HCT116 (cell line): ENCODE measurements around the gene GALNT17. TPM values are rescaled to one million over a fixed set of nuclear protein-coding genes. Genes with fewer than 3 reads are reported as not detected.

Experiments used
- ATAC-seq: fragments of 200-7000 bp; cut with Tn5 transposase; 2 replicates; pipeline ENCODE4 v1.9.1; 2020; ENCODE audit warnings: mild to moderate bottlenecking, moderate library complexity
- BruUV-seq: library from RNA; stranded (reverse); fragments of 400-500 nt; replicated peaks from 2 replicates; lab custom pipeline; 2021; lab: Mats Ljungman, UMichigan
- CTCF ChIA-PET: fragments of 300-600 bp; sonication (Branson Sonifier 250); formaldehyde crosslinking; loops from one replicate; lab custom pipeline; 2021; ENCODE audit warnings: antibody characterized with exemption; lab: Charles Lee
- POLR2A ChIA-PET: fragments of 300-600, 350-600 bp; sonication (Branson Sonifier 250); formaldehyde crosslinking; loops from one replicate; lab custom pipeline; 2021; ENCODE audit warnings: antibody characterized with exemption; lab: Charles Lee
- RAD21 ChIA-PET, 2 experiments: fragments of 300-600 bp; sonication (Branson Sonifier 250); formaldehyde crosslinking; loops; one replicate each; lab custom pipeline; 2023; ENCODE audit warnings: low total read pairs in 2 of 2; ENCODE audit not compliant: uncharacterized antibody in 2 of 2, unreplicated experiment in 2 of 2, low non-redundant PET in 1 of 2; lab: Charles Lee
- DNase-seq: peaks from one replicate; pipeline ENCODE4 v3.0.0-alpha.2; 2010; ENCODE audit warnings: low read depth, low spot score
- H2AFZ ChIP-seq: fragments of 200-600 bp; shearing (Covaris generic), sonication (generic); 2 replicates; pipeline ENCODE4 v1.6.1; 2017; ENCODE audit warnings: low read depth, mixed run types, mixed read lengths, antibody characterized with exemption, low read length; ENCODE audit not compliant: poor library complexity, severe bottlenecking
- H3K27ac ChIP-seq: 2 replicates; pipeline ENCODE4 v1.5.1; 2012; ENCODE audit warnings: low read depth, low read length
- H3K27me3 ChIP-seq: fragments of 200-600 bp; sonication (generic); 2 replicates; pipeline ENCODE4 v1.6.1; 2016; ENCODE audit warnings: mixed run types, low read length, mixed read lengths; ENCODE audit not compliant: insufficient read depth
- H3K36me3 ChIP-seq, 2 experiments: fragments of 200-500 bp in 1 of 2; fragments of 200-600 bp in 1 of 2; sonication (Bioruptor generic) in 1 of 2; sonication (generic) in 1 of 2; 2 replicates each; pipeline versions ENCODE4 v1.5.1 to v1.6.1; 2014 to 2016; ENCODE audit warnings: low read length in 2 of 2, inconsistent platforms in 1 of 2, mixed read lengths in 1 of 2, mixed run types in 1 of 2; ENCODE audit not compliant: insufficient read depth in 2 of 2, control insufficient read depth in 1 of 2
- H3K4me1 ChIP-seq, 2 experiments: fragments of 200-600 bp in 1 of 2; sonication (generic) in 1 of 2; 2 replicates each; pipeline versions ENCODE4 v1.5.1 to v1.6.1; 2012 to 2017; ENCODE audit warnings: low read length in 2 of 2, inconsistent platforms in 1 of 2, mild to moderate bottlenecking in 1 of 2, mixed read lengths in 1 of 2, mixed run types in 1 of 2, moderate library complexity in 1 of 2; ENCODE audit not compliant: insufficient read depth in 2 of 2, control insufficient read depth in 1 of 2
- H3K4me2 ChIP-seq: fragments of 200-600 bp; sonication (generic); 2 replicates; pipeline ENCODE4 v1.6.1; 2017; ENCODE audit warnings: mixed run types, low read length, mixed read lengths
- H3K4me3 ChIP-seq, 2 experiments: fragments of 200-600 bp in 1 of 2; sonication (generic) in 1 of 2; replicated peaks in 1 of 2; 2 replicates each; pipeline ENCODE4 v1.5.1; 2011 to 2016; ENCODE audit warnings: low read length in 2 of 2, control low read depth in 1 of 2, low read depth in 1 of 2, mild to moderate bottlenecking in 1 of 2, mixed read lengths in 1 of 2, mixed run types in 1 of 2
- H3K79me2 ChIP-seq: fragments of 200-600 bp; sonication (generic); 2 replicates; pipeline ENCODE4 v1.6.1; 2017; ENCODE audit warnings: mild to moderate bottlenecking, mixed run types, low read length, moderate library complexity, mixed read lengths; ENCODE audit not compliant: insufficient read depth
- H3K9ac ChIP-seq: fragments of 200-600 bp; sonication (generic); 2 replicates; pipeline ENCODE4 v1.6.1; 2016; ENCODE audit warnings: low read length, mixed read lengths
- H3K9me2 ChIP-seq: fragments of 200-600 bp; sonication (generic), shearing (Covaris generic); 2 replicates; pipeline ENCODE4 v1.6.1; 2017; ENCODE audit warnings: mixed run types, mild to moderate bottlenecking, moderate library complexity; ENCODE audit not compliant: insufficient read depth
- H3K9me3 ChIP-seq, 2 experiments: fragments of 200-500 bp in 1 of 2; fragments of 200-600 bp in 1 of 2; sonication (Bioruptor generic) in 1 of 2; sonication (generic) in 1 of 2; 2 replicates each; pipeline ENCODE4 v1.6.1; 2014 to 2017; ENCODE audit warnings: low read length in 2 of 2, mixed read lengths in 2 of 2, inconsistent platforms in 1 of 2, low read depth in 1 of 2, mild to moderate bottlenecking in 1 of 2, mixed run types in 1 of 2, moderate library complexity in 1 of 2; ENCODE audit not compliant: control insufficient read depth in 1 of 2, insufficient read depth in 1 of 2
- H4K20me1 ChIP-seq: fragments of 200-600 bp; sonication (generic), shearing (Covaris generic); 2 replicates; pipeline ENCODE4 v1.6.1; 2017; ENCODE audit warnings: mixed run types, mild to moderate bottlenecking, moderate library complexity; ENCODE audit not compliant: insufficient read depth
- CBX3 ChIP-seq: IDR thresholded peaks from 2 replicates; pipeline ENCODE4 v1.6.1; 2012; ENCODE audit warnings: low read depth
- EGR1 ChIP-seq: IDR thresholded peaks from 2 replicates; pipeline ENCODE4 v1.6.1; 2012; ENCODE audit warnings: low read depth
- ELF1 ChIP-seq: IDR thresholded peaks from 2 replicates; pipeline ENCODE4 v1.6.1; 2012; ENCODE audit warnings: low read depth, borderline replicate concordance
- EZH2phosphoT487 ChIP-seq: fragments of 200-600 bp; IDR thresholded peaks from 2 replicates; pipeline ENCODE4 v1.6.1; 2018; ENCODE audit warnings: antibody characterized with exemption, borderline replicate concordance
- FOSL1 ChIP-seq: IDR thresholded peaks from 2 replicates; pipeline ENCODE4 v1.6.1; 2012; ENCODE audit warnings: low read depth
- JUND ChIP-seq: IDR thresholded peaks from 2 replicates; pipeline ENCODE4 v1.6.1; 2012
- POLR2A ChIP-seq: IDR thresholded peaks from 2 replicates; pipeline ENCODE4 v1.7.0; 2011; ENCODE audit warnings: borderline replicate concordance; ENCODE audit not compliant: insufficient read depth, insufficient read length; ENCODE audit errors: extremely low read depth
- SIN3A ChIP-seq: IDR thresholded peaks from 2 replicates; pipeline ENCODE4 v1.6.1; 2012; ENCODE audit warnings: low read depth
- SP1 ChIP-seq: IDR thresholded peaks from 2 replicates; pipeline ENCODE4 v1.6.1; 2012; ENCODE audit warnings: low read depth
- SRF ChIP-seq: IDR thresholded peaks from 2 replicates; pipeline ENCODE4 v1.6.1; 2012; ENCODE audit warnings: low read depth
- ZFX ChIP-seq: fragments of 450-650 bp; IDR thresholded peaks from 2 replicates; pipeline ENCODE4 v1.6.1; 2017
- ZNF274 ChIP-seq: fragments of 200-500 bp; sonication (Bioruptor generic); IDR thresholded peaks from 2 replicates; pipeline ENCODE4 v1.6.1; 2014; ENCODE audit warnings: mild to moderate bottlenecking, low read depth, low read length, inconsistent platforms
- intact Hi-C: fragments of 100-400 bp; cut with micrococcal nuclease; formaldehyde crosslinking; loops from 2 replicates; pipeline ENCODE4 v1.10.0; 2022
- total RNA-seq: library from RNA; stranded (reverse); gene quantifications from one replicate; pipeline ENCODE4 v1.2.1, GENCODE V29; 2021; ENCODE audit not compliant: unreplicated experiment
- TF ChIP-seq, protein P1 (sequence below): IDR thresholded peaks from 2 replicates; pipeline ENCODE4 v1.6.1; 2011; ENCODE audit warnings: mild to moderate bottlenecking, low read length, moderate library complexity; ENCODE audit not compliant: insufficient replicate concordance; ENCODE audit errors: extremely low read depth

Gene GALNT17
- total RNA-seq, 1 experiment from 2014 or later, result not detected

DNA sequence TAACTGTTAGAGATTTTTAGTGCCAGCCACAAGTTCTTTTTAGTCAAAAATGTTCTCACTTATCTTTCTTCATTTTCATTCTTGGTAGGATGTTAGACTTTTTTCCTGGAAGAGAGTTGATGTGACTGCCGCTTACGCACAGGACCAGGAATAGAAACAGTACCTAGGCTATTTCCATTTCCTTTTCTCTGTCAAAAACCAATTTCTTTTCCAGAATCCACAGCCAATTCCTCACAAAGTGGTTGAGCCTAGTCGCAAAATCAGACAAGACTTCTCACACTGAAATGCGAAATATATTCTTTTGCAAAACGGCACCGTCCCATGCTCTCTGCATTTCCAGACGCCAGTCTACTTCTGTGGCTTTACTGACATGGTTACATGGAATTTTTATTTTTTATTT lies 394.2 kb downstream of the GALNT17 start:
- Histone ChIP-seq H2AFZ (no peak overlapping the region), H4K20me1 (no peaks in the 10 kb centered on the region), H3K9me3 (peaks cover 3 to 18% of the 10 kb centered on the region in 2 experiments; a peak in 2 of 4 replicates), H3K9me2 (no peaks in the 10 kb centered on the region), H3K4me3 (no peak overlapping the region), H3K27me3 (no peaks in the 10 kb centered on the region), H3K9ac (no peak overlapping the region), H3K36me3 (no peaks in the 10 kb centered on the region), H3K79me2 (no peaks in the 10 kb centered on the region), H3K4me1 (no peaks in the 10 kb centered on the region), H3K4me2 (no peak overlapping the region), H3K27ac (no peak overlapping the region)
- intact Hi-C loops, result no loop called here
- POLR2A ChIA-PET, result no interaction called here
- CTCF ChIA-PET, result no interaction called here
- TF ChIP-seq, protein P1, sequence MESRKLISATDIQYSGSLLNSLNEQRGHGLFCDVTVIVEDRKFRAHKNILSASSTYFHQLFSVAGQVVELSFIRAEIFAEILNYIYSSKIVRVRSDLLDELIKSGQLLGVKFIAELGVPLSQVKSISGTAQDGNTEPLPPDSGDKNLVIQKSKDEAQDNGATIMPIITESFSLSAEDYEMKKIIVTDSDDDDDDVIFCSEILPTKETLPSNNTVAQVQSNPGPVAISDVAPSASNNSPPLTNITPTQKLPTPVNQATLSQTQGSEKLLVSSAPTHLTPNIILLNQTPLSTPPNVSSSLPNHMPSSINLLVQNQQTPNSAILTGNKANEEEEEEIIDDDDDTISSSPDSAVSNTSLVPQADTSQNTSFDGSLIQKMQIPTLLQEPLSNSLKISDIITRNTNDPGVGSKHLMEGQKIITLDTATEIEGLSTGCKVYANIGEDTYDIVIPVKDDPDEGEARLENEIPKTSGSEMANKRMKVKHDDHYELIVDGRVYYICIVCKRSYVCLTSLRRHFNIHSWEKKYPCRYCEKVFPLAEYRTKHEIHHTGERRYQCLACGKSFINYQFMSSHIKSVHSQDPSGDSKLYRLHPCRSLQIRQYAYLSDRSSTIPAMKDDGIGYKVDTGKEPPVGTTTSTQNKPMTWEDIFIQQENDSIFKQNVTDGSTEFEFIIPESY, result no peak
- TF ChIP-seq POLR2A, result no peak
- no peak for ATAC-seq
- no peak for DNase-seq
- RAD21 ChIA-PET, result no interaction called here
- BruUV-seq, result no TSS peak

DNA sequence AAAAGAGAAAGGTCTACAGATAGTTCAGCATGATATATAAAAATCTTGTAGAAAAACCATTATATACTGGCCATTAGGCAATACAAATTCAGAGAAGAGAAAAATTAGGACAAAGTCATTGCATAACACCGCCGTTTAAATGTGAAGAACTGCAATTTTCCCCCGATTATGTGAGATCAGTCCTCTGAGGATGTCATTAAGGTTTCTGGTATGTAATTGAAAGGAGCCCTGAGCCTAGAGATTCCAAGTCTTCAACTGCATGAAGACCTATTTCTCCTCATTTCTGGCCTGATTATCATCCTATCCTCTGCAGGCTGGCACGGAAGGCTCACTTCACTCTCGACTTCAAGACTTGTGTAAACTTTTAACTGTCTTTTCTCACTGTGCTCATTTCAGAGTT lies 395.3 kb downstream of the GALNT17 start:
- Histone ChIP-seq H3K4me3 (no peak overlapping the region), H3K27me3 (no peaks in the 10 kb centered on the region), H3K36me3 (no peaks in the 10 kb centered on the region), H3K9me3 (peaks cover 0 to 15% of the 10 kb centered on the region in 2 experiments; a peak in 2 of 4 replicates), H3K27ac (no peak overlapping the region), H3K79me2 (no peaks in the 10 kb centered on the region), H2AFZ (no peak overlapping the region), H3K9ac (no peak overlapping the region), H3K4me1 (no peaks in the 10 kb centered on the region), H3K4me2 (no peak overlapping the region), H3K9me2 (no peaks in the 10 kb centered on the region), H4K20me1 (no peaks in the 10 kb centered on the region)
- RAD21 ChIA-PET, result no interaction called here
- ATAC-seq, result no peak
- CTCF ChIA-PET, result no interaction called here
- BruUV-seq, result no TSS peak
- no peak for DNase-seq
- POLR2A ChIA-PET, result no interaction called here
- intact Hi-C loops, result no loop called here
- TF ChIP-seq, protein P1, result no peak
- no peak for TF ChIP-seq ZFX
- no peak for TF ChIP-seq FOSL1
- no peak for TF ChIP-seq EZH2phosphoT487
- TF ChIP-seq JUND, result no peak
- no peak for TF ChIP-seq SP1
- TF ChIP-seq SIN3A, result no peak
- no peak for TF ChIP-seq EGR1
- TF ChIP-seq ZNF274, result no peak
- TF ChIP-seq POLR2A, result no peak
- TF ChIP-seq CBX3, result no peak
- no peak for TF ChIP-seq ELF1
- no peak for TF ChIP-seq SRF
